Amniotic epithelial cell (primary cell): ENCODE results near the gene IP6K1.
"Not testable (repeated sequence)": the region's sequence is repeated elsewhere in the genome, so short reads cannot be mapped to it uniquely, and the experiment has no call there.

ENCODE experiments used
- DNase-seq: peaks from one replicate; pipeline ENCODE4 v3.0.0-alpha.2; 2010; ENCODE audit warnings: low read depth

IP6K1 gene

GRCh38 chr3:49786357-49787181 lies at the start of gene IP6K1:
TSS of gene IP6K1 (minus strand) at chr3:49786542. CDS start at chr3:49748040, 38,502 bp downstream.
- peak; percentile 100 for DNase-seq

DNA sequence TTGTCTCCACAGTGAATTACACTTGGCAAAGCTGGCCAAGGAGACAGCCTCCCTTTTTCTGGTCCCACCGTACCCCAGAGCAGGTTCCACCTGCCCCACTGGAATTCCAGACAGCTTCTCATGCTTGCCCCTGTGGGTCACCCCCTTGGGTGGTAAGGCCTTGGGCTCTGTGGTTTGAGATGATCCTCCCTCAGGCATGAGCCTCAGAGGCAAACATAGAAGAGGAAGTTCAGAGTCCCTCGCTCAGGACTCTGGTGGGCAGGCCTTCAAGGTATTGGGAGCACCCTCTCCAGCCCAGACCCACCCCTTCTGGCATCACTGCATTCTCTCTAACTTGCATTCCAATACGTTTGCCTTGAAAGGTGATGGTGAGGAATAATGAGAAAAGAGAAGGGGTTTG lies 45.0 kb upstream of the IP6K1 start:
- no peak for DNase-seq

DNA sequence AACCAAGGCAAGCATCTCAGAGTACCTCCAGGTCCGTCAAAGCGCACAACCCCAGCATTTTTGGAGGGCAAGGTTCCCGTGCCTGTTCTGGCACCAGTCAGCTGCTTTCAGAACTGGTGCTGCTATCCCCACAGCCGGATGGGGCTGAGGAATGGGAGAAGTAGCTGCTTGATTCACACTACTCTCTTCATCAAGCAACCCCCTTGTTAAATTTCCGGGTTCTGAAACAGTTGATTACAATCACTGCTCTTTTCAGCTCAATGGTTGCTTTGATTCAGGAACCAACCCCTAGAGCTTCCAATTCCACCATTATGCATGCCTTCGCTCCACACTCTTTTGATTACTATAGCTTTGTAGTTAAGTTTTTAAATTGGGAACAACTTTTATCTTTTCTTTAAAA lies 39.7 kb upstream of the IP6K1 start:
- no peak for DNase-seq

DNA sequence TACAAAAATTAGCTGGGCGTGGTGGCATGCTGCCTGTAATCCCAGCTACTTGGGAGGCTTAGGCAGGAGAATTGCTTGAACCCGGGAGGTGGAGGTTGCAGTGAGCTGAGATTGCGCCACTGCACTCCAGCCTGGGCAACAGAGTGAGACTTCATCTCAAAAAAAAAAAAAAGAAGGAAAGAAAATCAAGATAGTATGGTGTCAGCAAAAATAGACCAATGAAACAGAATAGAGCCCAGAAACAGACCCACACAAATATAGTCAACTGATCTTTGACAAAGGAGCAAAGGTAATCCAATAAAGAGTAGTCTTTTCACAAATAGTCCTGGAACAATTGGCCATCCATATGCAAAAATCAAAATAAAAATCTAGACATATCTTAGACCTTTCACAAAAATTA lies 36.8 kb upstream of the IP6K1 start:
- not testable (repeated sequence) for DNase-seq

GRCh38 chr3:49813497-49814174 lies 27.3 kb upstream of the IP6K1 start, which contains the start of gene UBA7:
TSS of gene UBA7 (minus strand) at chr3:49813953. CDS start at chr3:49813787, 166 bp downstream.
- DNase-seq: peak; percentile 83

- DNase-seq: no peak
Measured at GRCh38 chr3:49812916-49813496, 26.7 kb upstream of the IP6K1 start.

DNA sequence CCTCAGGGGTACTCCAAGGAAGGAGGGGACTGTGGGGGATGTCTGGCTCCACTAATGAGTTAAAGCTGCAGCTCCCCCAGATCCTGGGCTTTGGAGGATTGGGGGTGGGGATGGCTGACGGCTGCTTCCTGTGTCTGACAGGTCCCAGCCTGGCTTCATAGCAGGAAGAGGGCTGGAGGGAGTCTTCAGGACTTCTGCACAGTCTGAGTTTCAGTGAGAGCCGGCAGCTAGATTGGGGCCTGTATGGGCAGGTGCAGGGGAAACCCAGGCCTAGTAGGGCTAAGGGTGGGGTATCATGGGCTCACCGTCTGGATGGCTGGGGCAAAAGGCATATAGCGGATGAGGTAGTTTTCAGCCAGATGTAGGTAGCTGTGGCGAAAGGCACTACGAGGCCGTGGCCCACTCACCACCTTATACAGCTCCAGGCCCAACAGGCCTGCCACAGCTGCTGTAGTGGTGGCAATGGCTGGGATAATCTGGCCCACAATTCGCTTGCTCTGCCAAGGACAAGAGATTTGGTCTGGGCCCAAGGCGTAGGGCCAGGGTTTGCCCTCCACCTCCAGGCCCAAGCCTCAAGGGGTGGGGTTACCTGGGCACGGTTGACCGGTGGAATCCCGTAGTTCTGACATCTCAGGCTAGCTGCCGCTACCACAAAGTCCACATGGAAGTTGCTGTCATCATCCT lies 21.2 kb upstream of the IP6K1 start:
- no peak for DNase-seq

DNA sequence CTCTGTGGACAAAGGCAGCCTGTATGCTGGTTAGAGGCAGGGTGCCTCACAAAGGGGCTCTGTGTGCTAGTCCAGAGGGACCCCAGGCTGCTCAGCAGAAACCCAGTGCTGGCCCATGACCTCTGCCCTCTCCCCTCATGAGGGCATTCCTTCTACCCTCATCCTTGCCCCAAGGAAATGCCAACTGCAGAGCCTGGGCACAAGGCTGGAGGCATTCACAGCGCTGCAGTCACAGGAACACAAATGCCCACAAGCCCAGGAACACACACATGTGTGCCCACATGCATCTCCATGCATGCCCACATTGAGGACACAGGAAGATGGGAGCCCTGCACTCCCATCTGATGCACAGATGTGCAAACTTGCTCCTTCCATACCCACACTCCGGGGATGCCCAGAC lies 20.5 kb upstream of the IP6K1 start:
- no peak for DNase-seq

DNA sequence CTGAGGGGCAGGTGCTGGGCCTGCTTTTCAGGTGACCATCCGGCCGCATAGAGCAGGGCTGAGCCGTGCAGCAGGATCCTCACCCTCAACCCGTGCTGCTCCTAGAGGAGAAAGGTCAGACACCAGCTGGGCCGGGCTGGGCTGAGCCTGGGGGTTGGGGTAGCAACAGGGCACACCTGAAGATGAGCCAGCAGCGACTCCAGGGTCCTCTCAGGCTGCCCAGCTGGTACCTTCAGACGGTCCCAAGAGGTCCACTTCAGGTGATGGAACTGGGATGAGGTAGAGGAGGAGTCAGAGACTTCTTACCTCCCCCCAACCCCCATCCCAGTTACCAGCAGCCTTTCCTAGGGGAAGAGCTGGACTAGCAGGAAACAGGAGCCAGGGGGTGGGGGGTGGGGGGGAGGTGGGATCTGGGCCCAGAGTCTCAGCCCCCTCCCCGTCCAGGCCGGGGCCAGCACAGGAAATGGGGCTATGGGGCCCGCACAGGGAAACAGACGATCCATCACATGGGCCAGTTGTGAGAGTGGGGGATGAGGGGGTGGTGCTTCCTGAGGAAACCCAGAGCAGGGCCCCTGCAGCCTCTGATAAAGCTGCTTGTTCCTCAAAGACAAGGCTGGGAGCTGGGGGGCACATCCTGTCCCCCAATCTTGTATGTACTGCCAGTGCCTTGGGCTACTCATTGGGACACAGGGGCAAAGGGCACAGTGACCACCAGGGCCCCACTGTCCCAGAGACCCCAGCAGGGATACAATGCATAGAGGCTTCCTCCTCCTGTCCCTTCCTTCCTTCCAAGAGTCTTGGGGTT lies 19.8 kb upstream of the IP6K1 start:
- DNase-seq: peak; percentile 23

GRCh38 chr3:49805367-49805782 lies 19.0 kb upstream of the IP6K1 start:
- DNase-seq: no peak

- DNase-seq: no peak
Measured at GRCh38 chr3:49804141-49805041, 18.0 kb upstream of the IP6K1 start.

GRCh38 chr3:49803465-49804140 lies 17.3 kb upstream of the IP6K1 start:
- no peak for DNase-seq

- peak; percentile 66 for DNase-seq
Measured at GRCh38 chr3:49802719-49803464, 16.6 kb upstream of the IP6K1 start, which contains the start of gene INKA1. TSS of gene INKA1 (plus strand) at chr3:49803261. CDS start at chr3:49803393, 132 bp downstream.

DNA sequence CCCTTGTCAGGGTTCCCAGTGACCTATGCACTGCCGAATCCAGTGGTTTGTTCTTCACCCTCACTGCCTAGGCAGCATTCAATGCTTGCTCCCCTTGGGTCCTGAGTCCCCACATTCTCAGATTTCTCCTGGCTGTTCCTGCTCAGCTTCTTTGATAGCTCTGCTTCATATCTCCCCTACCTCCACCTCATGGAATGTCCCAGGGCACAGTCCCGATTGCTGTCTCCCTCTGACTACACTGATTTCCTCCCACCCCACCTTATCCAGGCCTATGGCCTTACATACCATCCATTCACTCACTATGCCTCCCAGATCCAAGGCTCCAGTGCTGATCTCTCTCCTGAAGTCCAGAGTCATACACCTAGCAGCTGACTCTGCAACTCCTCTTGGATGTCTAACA lies 14.8 kb upstream of the IP6K1 start:
- no peak for DNase-seq

- DNase-seq: peak; percentile 73
Measured at GRCh38 chr3:49799761-49800160, 13.4 kb upstream of the IP6K1 start, which contains the start of gene CDHR4. TSS of gene CDHR4 (minus strand) at chr3:49799873. CDS start at chr3:49799812, 61 bp downstream.

- DNase-seq: no peak
Measured at GRCh38 chr3:49799105-49799504, 12.8 kb upstream of the IP6K1 start.

DNA sequence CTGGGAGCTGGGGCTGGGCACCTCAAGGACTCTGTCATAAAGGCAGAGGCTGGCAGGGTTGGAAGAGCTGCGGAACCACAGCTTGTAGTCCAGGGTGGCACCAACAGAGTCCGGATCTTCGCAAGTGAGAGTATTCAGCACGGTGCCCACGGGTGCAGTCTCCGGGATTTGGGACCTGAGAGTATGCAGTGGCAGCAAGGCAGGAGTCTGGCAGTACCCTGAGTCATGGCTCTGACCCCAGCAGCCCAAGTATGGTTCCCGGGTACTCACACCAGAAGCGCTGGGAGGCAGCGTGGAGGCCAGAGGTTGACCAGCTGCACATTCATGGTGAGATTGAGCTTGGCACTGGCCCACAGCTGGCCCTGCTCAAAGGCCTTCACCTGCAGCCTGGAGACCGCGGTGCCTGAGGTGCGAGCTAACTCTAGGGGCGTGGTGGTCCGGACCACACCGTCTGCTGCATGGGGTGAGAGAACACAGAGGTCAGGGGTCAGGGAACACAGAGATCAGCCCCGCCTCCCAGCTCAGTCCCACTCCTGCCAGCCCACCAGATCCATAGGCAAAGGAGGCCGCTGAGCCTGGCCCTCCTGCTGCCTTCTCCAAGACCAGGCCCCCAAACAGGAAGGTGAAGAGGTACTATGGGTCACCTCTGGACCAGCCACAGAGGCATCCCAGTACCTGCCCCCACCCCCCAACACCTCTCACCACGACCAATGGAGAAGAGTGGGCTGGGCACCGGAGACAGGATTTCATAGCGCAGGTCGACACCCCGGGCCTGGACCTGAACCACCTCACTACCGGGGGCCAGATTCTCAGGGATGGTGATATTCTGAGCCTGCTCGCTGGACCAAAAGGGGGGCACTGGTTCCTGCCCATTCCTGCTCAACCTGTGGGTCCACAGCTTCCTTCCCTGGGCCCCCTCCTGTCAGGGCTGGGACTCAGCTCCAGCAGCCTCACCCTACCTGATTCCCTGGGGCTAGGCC lies 8.9 kb upstream of the IP6K1 start:
- no peak for DNase-seq

DNA sequence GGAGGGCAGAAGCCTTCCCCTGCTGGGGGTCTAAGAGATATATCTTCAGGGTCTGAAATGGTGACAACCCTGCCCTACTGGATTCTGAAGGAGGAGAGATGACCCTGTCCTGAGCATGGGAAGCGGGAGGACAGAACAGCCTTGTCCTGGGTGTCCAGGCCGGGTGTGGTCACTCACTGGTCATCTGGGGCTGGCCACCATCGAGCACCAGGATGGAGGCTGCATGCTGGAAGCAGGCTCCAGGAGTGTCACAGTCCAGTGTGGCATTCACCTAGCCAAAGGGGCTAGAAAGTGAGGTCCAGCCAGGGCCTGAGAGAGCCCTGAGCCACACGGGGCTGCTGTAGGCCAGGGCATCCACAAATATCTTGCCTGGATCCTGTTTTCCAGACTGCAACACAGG lies 8.1 kb upstream of the IP6K1 start:
- no peak for DNase-seq
